HG02981 (cell line): ENCODE results near the gene LRRFIP1.
"Not testable (repeated sequence)": the region's sequence is repeated elsewhere in the genome, so short reads cannot be mapped to it uniquely, and the experiment has no call there.

Source experiments
- ATAC-seq: cut with Tn5 transposase; IDR thresholded peaks from one replicate; pipeline ENCODE4 v1.9.1; 2021; ENCODE audit warnings: mild to moderate bottlenecking, moderate library complexity; ENCODE audit not compliant: unreplicated experiment

LRRFIP1 gene, protein sequence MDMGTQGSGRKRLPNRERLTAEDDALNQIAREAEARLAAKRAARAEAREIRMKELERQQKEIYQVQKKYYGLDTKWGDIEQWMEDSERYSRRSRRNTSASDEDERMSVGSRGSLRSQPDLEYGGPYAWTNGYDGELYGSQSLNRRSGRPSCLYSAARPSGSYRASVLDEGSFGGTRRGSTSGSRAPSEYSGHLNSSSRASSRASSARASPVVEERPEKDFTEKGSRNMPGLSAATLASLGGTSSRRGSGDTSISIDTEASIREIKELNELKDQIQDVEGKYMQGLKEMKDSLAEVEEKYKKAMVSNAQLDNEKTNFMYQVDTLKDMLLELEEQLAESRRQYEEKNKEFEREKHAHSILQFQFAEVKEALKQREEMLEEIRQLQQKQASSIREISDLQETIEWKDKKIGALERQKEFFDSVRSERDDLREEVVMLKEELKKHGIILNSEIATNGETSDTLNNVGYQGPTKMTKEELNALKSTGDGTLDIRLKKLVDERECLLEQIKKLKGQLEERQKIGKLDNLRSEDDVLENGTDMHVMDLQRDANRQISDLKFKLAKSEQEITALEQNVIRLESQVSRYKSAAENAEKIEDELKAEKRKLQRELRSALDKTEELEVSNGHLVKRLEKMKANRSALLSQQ

GRCh38 chr2:237627441-237628246 lies at the start of gene LRRFIP1:
Gene LRRFIP1, plus strand, starts transcription at chr2:237627587. Its CDS starts 58 bp downstream, at chr2:237627645.
- no peak for ATAC-seq

- ATAC-seq: no peak
These were observed 49.2 kb upstream of the LRRFIP1 start for GRCh38 chr2:237577956-237578870.

- ATAC-seq: no peak
These were observed 46.1 kb upstream of the LRRFIP1 start for GRCh38 chr2:237581326-237581725.

GRCh38 chr2:237581751-237582746 lies 45.3 kb upstream of the LRRFIP1 start:
- ATAC-seq: no peak

- no peak for ATAC-seq
These were observed 43.7 kb upstream of the LRRFIP1 start for GRCh38 chr2:237583385-237584295.

GRCh38 chr2:237585590-237586221 lies 41.7 kb upstream of the LRRFIP1 start:
- ATAC-seq: no peak

DNA sequence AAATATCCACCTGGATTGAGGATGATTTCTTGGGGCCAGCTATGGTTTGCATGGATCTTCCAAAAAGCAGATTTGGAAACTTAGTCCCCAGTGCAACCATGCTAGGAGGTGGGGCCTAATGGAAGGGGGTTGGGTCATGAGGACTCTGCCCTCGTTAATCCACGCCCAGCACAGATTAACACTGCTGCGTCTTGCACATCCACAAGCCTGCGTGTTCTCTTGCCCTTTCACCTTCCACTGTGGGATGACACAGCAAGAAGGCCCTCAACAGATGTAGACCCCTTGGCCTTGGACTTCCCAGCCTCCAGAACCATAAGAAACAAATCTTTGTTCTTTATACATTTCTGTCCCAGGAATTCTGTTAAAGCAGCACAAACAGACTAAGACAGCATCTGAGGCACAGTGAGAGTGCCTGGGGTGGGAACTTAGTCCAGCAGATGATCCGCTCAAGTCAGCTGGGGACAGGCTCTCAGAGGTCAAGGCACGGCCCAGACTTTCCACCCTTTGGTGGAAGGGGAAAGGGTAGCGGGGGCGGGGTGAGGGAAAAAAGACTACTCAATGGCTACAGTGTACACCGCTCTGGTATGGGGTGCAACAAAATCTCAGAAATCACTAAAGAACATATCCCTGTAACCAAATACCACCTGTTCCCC lies 39.2 kb upstream of the LRRFIP1 start:
- ATAC-seq: no peak

GRCh38 chr2:237590272-237591140 lies 36.9 kb upstream of the LRRFIP1 start, which contains the start of gene RAB17:
Gene RAB17, minus strand, starts transcription at chr2:237590734. Its CDS starts 4,580 bp downstream, at chr2:237586154.
- ATAC-seq: no peak

GRCh38 chr2:237591141-237591881 lies 36.1 kb upstream of the LRRFIP1 start:
- ATAC-seq: no peak

GRCh38 chr2:237592425-237592980 lies 34.9 kb upstream of the LRRFIP1 start:
- ATAC-seq: no peak

GRCh38 chr2:237593036-237593435 lies 34.4 kb upstream of the LRRFIP1 start:
- ATAC-seq: no peak

DNA sequence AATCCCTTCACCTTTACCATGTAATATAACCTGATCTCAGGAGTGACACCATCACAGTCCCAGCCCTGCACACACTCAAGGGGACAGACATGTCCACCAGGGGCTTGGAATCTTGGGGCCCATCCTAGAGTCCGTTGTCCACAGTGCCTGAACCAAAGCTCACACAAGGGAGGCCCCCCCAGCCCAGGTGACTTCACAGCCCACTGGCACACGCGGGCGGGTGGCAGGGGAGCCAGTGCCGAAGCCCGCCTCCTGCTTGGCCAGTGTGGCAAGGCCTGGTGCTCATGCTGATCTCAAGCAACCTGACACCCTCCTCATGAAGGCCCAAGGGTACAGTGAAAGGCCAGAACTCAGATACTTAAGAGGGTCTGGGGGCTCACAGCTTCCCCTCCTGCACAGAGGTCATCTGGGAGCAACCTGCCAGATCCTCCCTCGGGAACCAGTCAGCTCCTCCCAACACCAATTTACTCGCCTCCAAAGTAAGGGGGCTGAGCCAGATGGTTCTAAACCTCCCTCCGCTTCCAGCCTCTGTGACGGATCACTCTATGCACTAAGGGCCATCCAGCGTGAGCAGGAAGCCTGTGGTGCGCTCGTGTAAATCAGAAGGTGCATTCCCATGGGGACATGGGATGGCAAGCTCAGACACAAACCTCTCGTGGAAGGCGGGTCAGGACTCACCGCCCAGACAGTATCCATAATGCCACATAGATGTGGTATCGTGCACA lies 33.6 kb upstream of the LRRFIP1 start:
- no peak for ATAC-seq

DNA sequence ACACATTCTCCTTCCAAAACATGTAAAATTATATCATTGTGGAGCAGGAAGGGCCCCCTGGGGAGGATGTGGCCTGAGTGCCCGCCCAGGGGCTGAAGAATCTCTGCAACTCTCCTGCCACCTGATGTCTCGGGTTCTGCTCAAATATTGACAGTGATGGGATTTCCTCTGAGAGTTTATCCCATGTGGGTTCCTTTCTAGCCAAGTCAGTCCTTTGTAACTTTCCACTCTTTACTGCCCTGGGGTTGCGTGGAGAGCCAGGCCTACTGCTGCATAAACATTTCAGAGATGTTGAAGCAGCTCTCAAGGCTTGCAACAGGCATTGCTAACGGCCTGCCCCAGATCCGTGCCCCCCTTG lies 32.9 kb upstream of the LRRFIP1 start:
- no peak for ATAC-seq

- not testable (repeated sequence) for ATAC-seq
These were observed 31.4 kb upstream of the LRRFIP1 start for GRCh38 chr2:237595829-237596519.
